H1 (cell line): ENCODE results near the gene IDI1. TPM values are rescaled to one million over a fixed set of nuclear protein-coding genes. Genes with fewer than 3 reads are reported as not detected.

Experiments used
- CEBPB ChIP-seq: IDR thresholded peaks from 2 replicates; pipeline ENCODE4 v1.6.1; 2012; ENCODE audit warnings: low read depth, low read length
- KDM5A ChIP-seq: fragments of 200-600 bp; IDR thresholded peaks from 2 replicates; pipeline ENCODE4 v1.7.1; 2012; ENCODE audit warnings: mild to moderate bottlenecking, low read length, inconsistent platforms, mixed read lengths
- polyA plus RNA-seq, 7 experiments: library from polyadenylated mRNA; depleted of rRNA in 3 of 7; stranded (reverse) in 5 of 7; unstranded in 2 of 7; fragments of >200 nt in 5 of 7; fragments of 200-250 nt in 2 of 7; gene quantifications; 1 replicate in 5 of 7; 2 replicates in 1 of 7; 4 replicates in 1 of 7; pipeline versions ENCODE4 v1.2.1 to v1.2.3, GENCODE V29; 2011 to 2013; ENCODE audit warnings: missing spikeins in 2 of 7, mixed read lengths in 2 of 7
- total RNA-seq: library from RNA; stranded (reverse); fragmentation: NEBNext Ultra II Directional; extraction: Animal tissue kit (Norgen Biotek cat#: 25700); gene quantifications from 2 replicates; pipeline ENCODE4 v1.2.1, GENCODE V29; 2021

IDI1 gene
- total and polyA plus RNA-seq, 2 of the 8 experiments (the other 6 are each of a cell fraction or from before 2014, with no cell fraction given) = 35.3 to 56.6 TPM

DNA sequence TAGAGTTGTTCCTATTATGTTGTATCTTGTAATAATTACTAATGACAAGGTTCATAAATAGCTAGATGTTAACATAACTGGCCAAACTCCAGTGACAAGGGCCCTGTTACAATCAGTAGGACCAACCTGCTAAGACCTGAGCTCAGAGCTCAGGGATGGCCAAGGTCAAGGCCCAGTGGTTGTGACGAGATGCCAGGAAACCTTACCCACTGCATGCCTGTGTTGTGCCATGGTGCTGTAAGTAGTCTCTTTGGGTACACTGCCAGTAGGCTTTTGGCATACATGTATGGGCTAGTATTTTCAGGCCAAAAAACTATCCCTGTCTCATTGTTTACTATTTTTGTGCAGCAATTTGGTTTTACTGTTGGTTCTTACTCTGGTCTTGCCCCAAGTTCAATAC, 15.3 kb downstream of the IDI1 start (continued):
- TF ChIP-seq KDM5A (no peak), CEBPB (no peak)
